Measurements from ENCODE around the gene TXLNA.

GRCh38 chr1:32215629-32216480 lies 36.4 kb downstream of the TXLNA start:
- TF ChIP-seq POLR2AphosphoS5 (IDR thresholded peaks at IDR 0.05; ENCODE audit: low read depth, low read length): no peak
- no peak for TF ChIP-seq SIN3A (IDR thresholded peaks at IDR 0.05; ENCODE audit: borderline replicate concordance, insufficient read depth, low read length)
- no peak for TF ChIP-seq FOXP2 (optimal IDR thresholded peaks at IDR 0.05; ENCODE audit: borderline replicate concordance, extremely low read depth, extremely low read length, insufficient read depth)

Data from PFSK-1 (cell line).